ENCODE data around the gene MSLN.

GRCh38 chr16:728131-728889 is 32.2 kb upstream of the MSLN start:
- TF ChIP-seq IKZF1 (IDR thresholded peaks at IDR 0.05), result no peak
- TF ChIP-seq, protein P1, sequence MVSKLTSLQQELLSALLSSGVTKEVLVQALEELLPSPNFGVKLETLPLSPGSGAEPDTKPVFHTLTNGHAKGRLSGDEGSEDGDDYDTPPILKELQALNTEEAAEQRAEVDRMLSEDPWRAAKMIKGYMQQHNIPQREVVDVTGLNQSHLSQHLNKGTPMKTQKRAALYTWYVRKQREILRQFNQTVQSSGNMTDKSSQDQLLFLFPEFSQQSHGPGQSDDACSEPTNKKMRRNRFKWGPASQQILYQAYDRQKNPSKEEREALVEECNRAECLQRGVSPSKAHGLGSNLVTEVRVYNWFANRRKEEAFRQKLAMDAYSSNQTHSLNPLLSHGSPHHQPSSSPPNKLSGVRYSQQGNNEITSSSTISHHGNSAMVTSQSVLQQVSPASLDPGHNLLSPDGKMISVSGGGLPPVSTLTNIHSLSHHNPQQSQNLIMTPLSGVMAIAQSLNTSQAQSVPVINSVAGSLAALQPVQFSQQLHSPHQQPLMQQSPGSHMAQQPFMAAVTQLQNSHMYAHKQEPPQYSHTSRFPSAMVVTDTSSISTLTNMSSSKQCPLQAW (CRISPR knock-in tag; IDR thresholded peaks at IDR 0.05), result no peak
- no peak for TF ChIP-seq ZNF687 (CRISPR knock-in tag; IDR thresholded peaks at IDR 0.05)
- no peak for TF ChIP-seq ZNF580 (CRISPR knock-in tag; IDR thresholded peaks at IDR 0.05; ENCODE audit: borderline replicate concordance, low read depth)

All from HepG2 (cell line).